Fibroblast of pulmonary artery (primary cell): ENCODE results near the gene ZG16B.

Experiments
- DNase-seq: peaks from one replicate; pipeline ENCODE4 v3.0.0-alpha.2; 2010; ENCODE audit warnings: low read depth
- H3K4me3 ChIP-seq: replicated peaks from 2 replicates; pipeline ENCODE4 v1.5.1; 2011; ENCODE audit warnings: low read depth, mild to moderate bottlenecking, control low read depth, low read length, moderate library complexity
- TF ChIP-seq, protein P1 (sequence below): IDR thresholded peaks from 2 replicates; pipeline ENCODE4 v1.5.1; 2011; ENCODE audit warnings: mild to moderate bottlenecking, control low read depth, low read length, inconsistent platforms; ENCODE audit errors: missing control alignments

The ZG16B gene

DNA sequence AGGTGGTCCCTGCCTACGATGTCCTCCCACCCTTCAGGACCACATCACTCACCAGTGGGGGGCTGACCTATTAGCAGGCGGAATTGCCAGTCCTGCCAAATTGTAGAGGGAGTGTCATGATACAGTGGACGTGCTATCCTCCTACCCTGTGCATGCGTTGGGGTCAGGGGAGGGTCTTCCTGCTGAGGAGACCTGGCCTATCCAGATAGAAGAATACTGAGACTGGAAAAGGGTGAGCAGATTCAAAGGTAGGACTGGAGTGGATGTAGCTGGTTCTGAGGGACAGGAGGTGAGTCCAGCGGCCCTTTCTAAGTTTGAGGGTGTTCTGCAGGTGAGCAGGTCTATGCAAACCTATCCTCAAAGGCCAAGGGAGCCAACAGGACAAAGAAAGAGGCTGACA lies 23.8 kb upstream of the ZG16B start:
- DNase-seq, result no peak
- no peak overlapping the region for H3K4me3 ChIP-seq
- TF ChIP-seq, protein P1, sequence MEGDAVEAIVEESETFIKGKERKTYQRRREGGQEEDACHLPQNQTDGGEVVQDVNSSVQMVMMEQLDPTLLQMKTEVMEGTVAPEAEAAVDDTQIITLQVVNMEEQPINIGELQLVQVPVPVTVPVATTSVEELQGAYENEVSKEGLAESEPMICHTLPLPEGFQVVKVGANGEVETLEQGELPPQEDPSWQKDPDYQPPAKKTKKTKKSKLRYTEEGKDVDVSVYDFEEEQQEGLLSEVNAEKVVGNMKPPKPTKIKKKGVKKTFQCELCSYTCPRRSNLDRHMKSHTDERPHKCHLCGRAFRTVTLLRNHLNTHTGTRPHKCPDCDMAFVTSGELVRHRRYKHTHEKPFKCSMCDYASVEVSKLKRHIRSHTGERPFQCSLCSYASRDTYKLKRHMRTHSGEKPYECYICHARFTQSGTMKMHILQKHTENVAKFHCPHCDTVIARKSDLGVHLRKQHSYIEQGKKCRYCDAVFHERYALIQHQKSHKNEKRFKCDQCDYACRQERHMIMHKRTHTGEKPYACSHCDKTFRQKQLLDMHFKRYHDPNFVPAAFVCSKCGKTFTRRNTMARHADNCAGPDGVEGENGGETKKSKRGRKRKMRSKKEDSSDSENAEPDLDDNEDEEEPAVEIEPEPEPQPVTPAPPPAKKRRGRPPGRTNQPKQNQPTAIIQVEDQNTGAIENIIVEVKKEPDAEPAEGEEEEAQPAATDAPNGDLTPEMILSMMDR, result no peak

DNA sequence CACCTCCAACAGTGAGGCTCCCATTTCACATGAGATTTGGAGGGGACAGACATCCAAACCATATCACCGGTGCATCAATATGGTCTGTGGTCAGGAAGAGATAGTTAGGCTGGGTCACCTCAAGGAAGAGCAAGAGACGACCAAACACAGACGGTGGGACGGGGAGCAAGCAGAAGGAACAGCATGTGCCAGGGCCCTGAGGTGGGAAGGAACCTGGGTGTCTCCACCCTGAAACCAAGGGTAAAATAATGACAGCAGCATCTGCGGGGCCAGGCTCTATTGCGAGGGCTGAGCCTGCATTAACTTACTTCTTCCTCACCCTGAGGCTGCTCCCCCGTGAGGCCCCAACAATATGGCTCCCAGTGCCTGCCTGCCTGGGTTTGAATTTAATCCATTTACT lies 21.9 kb upstream of the ZG16B start:
- no peak overlapping the region for H3K4me3 ChIP-seq
- TF ChIP-seq, protein P1, result no peak
- no peak for DNase-seq

DNA sequence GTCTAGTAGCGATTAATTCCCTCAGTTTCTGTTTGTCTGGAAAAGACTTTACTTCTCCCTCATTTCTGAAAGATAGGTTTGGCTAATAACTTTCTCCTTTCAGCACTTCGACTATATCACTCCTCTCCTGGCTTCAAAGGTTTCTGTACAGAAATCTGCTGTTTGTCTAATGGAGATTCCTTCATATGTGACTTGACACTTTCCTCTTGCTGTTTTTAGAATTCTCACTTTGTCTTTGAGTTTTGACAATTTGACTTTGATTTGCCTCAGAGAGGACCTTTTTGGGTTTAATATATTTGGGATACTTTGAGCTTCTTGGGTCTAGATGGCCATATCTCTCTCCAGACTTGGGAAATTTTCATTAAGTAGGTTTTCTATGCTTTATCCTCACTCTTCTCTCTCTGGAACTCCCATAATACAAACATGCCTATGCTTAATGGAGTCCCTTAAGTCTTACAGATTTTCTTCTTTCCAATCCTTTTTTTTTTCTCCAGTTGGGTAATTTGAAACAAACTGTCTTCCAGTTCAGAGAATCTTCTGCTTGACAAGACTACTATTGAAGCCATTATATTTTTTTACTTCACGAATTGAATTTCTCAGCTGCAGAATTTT lies 20.8 kb upstream of the ZG16B start:
- H3K4me3 ChIP-seq, result no peak overlapping the region
- DNase-seq, result no peak
- TF ChIP-seq, protein P1, result no peak

DNA sequence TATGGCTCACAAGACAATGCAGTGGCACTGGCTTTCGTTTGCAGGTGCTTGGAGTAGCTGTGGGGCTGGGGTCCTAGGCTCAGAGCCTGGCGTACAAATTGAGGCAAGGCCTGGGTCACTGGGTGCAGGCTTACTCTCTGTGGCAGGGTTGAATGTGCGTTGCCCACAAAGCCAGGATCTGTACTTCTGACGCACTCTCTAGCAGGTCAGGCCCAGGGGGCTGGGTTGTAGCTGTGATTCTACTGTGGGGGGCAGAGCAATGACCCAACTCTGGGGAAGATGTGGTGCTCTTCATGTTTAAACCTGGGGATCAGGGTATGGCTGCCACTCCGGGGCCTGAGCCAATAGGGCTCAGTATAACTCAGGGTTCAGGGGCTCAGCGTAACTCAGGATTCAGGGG lies 19.5 kb upstream of the ZG16B start:
- no peak for DNase-seq
- TF ChIP-seq, protein P1, result no peak
- no peak overlapping the region for H3K4me3 ChIP-seq

DNA sequence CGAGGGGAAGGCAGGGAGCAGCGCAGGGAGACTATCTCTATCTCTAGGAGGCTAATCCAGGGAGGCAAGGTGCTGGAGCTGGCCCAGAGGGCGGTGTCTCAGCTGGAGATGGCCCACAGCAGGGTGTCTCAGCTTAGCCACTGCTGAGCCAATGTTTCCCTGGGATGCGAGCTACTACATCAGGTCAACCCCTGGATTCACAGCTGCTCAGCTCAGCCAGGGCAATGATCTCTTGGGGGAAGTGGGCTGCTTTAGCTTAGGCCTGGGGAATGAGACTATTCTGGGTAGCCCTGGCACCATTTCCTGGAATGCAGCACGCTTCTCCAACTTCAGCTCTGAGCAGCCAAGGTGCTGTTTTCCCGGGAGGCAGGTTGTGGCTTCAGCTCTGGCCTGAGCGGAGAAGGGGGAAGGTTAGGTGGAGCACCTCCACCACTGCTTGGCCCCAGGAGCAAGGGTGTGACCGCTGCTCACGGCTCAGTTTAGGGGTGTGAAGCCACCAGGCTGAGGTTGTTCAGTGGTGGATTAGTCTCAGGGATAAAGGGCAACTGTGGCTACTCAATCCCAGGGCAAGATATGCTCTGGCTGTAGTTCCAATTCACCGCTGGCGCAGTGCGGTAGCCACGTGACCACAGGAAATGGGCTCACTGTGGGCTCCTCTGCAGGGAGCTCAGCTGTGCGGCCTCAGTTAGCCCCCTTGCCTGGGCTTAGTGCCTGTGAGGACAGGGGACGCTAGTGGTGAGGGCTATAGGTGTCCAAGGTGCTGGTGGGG lies 18.2 kb upstream of the ZG16B start:
- DNase-seq, result no peak
- H3K4me3 ChIP-seq, result no peak overlapping the region
- TF ChIP-seq, protein P1, result no peak

DNA sequence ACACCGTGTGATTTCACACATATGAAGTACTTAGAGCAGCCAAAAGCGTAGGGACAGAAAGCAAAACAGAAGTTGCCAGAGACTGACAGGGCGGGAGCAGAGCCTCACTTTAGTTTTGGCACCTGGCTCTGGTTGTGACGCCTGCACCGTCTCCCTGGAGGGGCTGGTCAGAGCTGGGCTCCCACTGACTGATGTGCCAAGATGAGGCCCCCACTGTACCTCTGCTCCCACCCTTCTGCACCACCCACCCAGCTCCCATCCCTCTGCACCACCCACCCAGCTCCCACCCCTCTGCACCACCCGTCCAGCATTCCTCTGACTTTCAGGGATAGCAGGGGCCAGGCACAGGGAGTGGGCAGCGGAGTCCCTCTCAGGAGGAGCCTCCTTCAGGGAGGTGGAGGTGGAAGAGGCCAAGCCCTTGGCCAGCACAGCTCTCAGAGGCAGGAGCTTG lies 16.3 kb upstream of the ZG16B start:
- DNase-seq, result no peak
- TF ChIP-seq, protein P1, result no peak
- no peak overlapping the region for H3K4me3 ChIP-seq
